IPS-NIHi7 (cell line): ENCODE results near the gene NADK.
"Not testable (repeated sequence)": the region's sequence is repeated elsewhere in the genome, so short reads cannot be mapped to it uniquely, and the experiment has no call there.

ENCODE experiments used
- DNase-seq: peaks from one replicate; pipeline ENCODE4 v3.0.0; 2012; ENCODE audit warnings: mixed read lengths; ENCODE audit errors: extremely low spot score

NADK gene

DNA sequence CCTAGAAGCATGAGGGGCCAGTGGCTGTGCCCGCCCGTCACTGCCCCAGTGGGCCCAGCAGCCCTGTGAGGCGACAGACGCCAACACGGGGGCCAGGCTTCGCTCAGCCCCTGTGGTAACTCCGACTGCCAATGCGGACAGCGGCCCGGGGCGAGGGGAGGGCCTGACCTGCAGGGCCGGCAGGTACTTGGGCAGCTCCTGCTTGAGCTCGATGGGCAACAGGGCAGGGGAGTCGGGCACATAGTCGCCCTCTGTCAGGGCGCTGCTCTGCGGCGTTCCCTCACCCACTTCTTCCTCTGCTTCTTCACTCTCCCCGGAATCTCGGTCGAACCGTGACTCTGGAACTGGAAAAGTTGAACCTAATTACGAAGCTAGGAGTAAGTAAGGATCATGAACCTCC lies 71.0 kb downstream of the NADK start:
- DNase-seq = not testable (repeated sequence)

DNA sequence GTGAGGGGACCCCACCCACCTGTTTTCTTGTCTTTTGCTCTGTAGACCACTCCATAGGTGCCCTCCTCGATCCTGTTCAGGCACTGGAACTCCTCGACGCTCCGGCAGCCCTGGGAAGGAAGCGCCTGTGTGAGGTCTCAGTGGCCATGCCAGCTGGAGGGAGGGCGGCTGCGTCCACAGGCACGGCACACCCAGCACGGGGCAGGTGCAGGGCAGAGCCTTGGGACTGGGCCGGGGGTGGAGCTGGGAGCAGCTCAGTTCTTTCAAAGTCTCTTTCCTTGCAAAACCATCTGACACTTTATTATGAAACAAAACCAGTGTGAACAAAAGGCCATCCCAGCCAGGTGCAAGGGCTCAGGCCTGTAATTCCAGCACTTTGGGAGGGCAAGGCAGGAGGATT lies 72.6 kb downstream of the NADK start:
- not testable (repeated sequence) for DNase-seq

DNA sequence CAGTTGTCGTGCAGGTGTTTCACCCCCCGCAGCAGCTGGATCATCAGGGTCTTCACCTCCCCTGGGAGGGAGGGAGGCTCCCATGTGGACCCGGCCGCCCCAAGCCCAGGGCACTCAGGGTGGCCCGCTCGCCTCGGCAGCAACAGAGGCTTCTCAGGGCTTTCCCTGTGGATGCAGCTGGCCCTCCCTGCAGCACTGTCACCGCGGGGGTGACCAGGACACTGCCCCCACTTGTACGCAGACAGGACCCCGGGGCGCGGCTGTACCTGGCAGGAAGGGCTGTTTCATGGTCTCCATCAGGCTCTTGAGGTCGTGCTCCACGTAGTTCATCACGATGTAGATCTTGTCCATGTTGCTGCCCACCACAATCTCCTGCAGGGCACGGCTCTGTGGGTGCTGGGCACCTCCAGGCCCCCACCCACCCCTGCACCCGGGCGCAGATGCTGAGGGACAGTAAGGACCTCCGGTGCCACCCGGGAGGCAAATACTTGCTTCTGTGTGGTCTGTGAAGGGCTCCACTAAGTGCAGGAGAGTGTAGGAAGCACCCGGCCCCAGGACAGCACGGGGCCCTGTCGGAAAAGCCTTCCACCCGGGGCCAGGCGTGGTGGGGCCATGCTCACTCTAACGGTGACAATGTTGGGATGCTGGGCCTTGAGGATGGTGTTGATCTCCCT lies 73.8 kb downstream of the NADK start:
- not testable (repeated sequence) for DNase-seq

DNA sequence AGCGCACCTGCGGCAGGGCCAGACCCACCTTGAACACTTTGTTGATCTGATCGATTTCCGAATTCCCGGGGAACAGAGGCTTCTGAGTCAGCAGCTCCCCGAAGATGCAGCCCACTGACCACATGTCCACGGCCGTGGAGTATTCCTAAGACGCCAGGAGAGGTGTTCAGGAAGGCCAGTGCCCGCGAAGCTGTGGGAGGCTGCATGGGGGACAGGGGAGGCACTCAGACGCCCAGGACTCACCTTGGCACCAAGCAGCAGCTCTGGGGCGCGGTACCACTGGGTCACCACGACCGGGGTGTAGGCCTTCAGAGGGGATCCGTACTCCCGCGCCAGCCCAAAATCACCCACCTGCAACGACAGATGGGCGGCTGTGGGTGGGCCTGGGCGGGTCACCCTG lies 74.5 kb downstream of the NADK start:
- no peak for DNase-seq

DNA sequence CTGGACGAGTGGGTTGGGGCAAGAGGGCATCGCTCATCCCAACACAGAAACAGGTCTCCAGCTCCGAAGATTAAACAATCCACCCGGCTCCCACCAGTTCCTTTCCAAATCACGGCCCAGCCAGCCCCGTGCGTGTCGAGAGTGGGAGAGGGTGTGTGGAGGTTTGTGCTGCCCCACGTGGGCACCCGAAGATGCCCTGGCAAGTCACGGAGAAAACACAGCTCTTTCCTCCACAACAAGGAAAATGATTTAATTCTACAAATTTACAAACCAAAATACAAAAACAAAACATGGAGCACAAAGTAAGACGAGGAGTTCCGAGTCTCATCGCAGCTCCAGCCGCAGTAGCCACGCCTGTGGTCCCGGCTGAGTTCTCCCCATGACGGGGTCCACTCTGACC lies 75.8 kb downstream of the NADK start:
- not testable (repeated sequence) for DNase-seq
